ENCODE data around the gene TCTN2.

TCTN2 gene

DNA sequence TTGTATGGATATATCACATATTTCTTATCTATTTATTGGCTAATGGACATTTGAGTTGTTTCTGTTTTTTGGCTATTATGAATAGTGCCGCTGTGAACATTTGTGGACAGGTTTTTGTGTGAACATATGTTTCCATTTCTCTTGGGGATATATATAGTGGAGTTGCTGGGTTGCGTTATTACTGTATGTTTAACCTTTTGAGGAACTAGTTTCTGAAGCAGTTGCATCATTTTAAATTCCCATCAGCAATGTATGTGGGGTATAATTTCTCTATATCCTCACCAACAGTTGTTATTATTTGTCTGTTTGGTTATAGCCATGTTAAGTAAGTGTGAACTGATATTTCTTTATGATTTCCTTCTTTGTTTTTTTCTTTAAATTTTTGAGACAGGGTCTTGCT, 10.7 kb downstream of the TCTN2 start:
- no peak overlapping the region for H3K4me3 ChIP-seq
- H3K27ac ChIP-seq: no peak overlapping the region

DNA sequence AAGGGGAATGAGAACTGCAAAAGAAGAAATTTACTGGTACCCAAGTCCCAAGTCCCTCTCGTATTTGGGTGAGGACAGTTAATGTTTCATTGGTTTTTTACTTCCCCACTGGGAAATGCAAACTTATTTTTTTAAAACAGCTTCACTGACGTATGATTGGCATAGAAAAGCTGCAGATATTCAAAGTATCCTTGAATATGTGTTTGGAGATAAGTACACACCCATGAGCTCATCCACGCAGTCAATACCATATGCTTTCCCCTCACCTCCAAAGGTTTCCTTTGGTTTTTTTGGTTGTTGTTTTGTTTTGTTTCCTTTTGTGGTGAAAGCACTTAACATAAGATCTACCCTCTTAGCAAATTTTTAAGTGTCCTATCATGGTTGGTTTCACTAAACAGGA, 13.1 kb downstream of the TCTN2 start:
- Histone ChIP-seq H3K27ac (no peak overlapping the region), H3K4me3 (no peak overlapping the region)

DNA sequence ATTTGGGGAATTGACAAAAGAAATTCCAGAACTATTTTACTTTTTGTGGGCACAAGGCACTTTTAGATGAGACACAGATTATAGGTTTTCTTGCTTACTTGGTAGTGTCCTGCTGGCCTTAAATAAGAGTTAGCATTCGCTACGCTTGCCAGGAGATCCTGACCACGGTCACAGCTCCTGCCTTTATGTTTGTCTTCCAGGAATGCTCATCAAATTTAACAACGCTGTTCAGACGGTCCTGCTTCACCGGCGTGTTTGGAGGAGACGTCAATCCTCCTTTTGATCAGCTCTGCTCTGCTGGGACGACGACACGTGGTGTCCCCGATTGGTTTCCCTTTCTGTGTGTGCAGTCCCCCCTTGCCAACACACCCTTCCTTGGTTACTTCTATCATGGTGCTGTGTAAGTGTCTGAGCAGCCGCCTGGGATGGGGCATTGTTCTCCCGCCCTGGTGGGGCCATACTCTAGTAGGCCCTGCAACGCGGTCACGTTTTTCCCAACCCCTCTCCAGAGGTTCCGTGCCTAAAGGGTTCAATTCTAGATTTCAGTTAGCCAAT, 15.8 kb downstream of the TCTN2 start:
- H3K27ac ChIP-seq: no peak overlapping the region
- no peak overlapping the region for H3K4me3 ChIP-seq

DNA sequence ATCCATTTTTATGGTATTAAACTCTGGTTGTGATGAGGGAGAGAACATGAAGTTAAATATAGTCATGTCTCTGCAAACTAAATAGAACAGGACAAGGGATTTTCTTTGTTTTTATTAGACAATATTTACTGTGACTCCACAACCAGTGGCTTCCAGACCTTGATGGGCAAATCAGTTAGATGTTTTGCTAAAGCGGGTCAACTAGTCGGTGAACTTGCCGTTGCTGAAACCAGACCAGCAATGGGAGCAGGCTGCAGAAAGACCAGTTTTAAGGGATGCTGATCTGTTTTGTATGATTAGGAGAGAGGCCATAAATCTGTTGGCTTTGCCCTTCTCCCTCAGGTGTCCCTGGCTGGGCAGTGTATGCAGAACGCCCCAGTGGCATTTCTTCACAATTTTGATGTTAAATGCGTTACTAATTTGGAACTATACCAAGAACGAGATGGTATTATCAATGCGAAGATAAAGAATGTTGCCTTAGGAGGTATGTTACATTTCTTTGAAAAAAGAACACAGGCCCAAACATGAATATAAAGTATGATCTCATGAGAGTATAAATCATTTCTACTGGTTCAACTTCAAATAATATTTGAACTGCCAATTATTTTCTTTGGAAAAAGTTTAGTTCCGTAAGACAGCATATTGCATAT, 19.4 kb downstream of the TCTN2 start:
- H3K27ac ChIP-seq: no peak overlapping the region
- H3K4me3 ChIP-seq: no peak overlapping the region

DNA sequence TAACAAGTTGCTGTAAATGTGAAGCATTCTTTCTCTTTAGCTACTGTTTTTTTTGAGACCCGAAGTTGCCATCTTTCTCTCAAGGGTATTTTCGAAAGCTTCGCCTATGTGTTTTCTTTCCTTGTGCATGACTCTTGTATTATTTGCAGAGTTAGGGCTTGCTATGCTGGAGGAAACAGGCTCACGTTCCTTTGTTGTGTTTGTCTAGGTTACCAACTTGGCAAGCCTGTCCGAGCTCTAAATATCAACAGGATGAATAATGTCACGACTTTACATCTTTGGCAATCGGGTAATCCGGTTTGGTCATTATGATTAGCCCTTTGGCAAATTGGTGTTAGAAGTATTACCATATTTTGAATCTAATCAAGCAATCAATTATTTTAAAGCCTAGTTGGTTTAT, 25.3 kb downstream of the TCTN2 start:
- H3K4me3 ChIP-seq: no peak overlapping the region

DNA sequence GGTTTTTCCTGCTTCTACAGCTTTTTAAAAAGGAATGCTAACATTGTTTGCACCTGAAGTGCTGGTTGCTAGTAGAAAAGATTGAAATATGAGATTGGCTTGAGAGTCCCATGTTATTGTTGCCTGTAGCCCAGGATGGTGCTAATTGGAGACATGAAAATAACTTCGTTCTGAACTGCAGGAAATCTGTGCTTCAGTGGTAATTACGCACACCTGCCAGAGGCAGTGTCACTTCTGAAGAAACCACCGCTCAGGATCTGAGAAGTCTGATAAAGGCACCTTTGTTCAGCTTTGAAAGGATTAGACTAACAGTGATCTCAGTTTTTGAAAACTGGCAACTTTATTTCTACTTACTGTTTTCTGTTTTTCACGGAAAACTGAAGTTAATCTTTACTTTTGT, 25.7 kb downstream of the TCTN2 start:
- no peak overlapping the region for H3K27ac ChIP-seq

More for the DNA sequence above, 25.3 kb downstream of the TCTN2 start:
- no peak overlapping the region for H3K27ac ChIP-seq

DNA sequence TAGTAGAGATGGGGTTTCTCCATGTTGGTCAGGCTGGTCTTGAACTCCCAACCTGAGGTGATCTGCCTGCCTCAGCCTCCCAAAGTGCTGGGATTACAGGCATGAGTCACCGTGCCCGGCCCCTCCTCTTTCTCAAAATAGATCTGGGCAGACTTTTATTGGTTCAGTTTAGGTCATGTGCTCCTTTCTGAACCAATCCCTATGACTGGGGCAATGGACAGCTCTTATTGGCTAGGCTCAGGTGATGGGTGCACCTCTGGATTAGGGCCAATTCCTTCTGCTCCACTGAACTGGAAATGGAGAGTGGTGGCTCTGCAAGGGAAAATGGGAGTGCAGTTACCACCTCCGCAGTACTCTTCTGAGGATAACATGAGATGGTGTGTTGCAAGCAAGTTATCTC, 35.0 kb downstream of the TCTN2 start:
- Histone ChIP-seq H3K4me3 (no peak overlapping the region), H3K27ac (no peak overlapping the region)

More for the DNA sequence above, 25.7 kb downstream of the TCTN2 start:
- no peak overlapping the region for H3K4me3 ChIP-seq

DNA sequence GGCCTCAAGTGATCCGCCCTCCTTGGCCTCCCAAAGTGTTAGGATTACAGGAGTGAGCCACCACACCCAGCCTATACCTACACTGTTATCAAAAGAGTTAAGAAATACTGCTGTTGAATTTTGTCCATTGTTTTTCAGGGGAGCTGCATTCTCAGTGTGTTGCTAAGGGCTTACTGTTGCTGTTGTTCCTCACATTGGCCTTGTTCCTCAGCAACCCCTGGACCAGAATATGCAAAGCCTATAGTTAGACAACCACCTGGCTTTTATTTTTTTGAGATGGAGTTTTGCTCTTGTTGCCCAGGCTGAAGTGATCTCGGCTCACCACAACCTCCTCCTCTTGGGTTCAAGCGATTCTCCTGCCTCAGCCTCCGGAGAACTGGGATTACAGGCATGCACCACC, 36.6 kb downstream of the TCTN2 start:
- H3K27ac ChIP-seq: no peak overlapping the region
- no peak overlapping the region for H3K4me3 ChIP-seq

DNA sequence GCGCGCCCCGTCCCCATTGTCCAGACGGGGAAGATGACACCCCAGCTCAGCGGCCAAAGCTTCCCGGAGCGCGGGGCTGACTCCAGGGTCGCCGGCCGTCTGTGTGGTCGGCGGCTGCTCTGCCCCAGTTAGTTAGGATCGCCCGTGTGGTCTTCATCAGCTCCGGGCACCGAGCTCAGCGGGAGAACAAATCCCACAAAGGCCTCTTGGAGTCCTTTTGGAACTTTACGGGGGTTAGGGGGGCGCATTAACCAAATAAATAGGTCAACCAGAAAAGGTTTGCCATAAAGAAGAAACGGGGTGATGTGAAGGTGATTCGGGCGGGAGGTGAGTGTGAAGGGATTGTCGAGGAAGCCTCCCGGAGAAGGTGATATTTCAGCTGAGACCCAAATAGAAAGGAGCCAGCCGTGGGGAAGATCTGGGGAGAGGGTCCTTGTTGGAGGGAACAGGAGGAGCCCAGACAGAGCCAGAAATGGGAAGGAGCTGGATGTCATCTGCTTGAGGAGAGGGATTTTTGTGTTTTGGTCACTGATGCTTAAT, 41.9 kb downstream of the TCTN2 start:
- peak overlapping the region in 20 of 21 experiments; percentile 62 to 92 (median 86) for H3K27ac ChIP-seq
- peak overlapping the region; percentile 56 to 100 (median 98) for H3K4me3 ChIP-seq

DNA sequence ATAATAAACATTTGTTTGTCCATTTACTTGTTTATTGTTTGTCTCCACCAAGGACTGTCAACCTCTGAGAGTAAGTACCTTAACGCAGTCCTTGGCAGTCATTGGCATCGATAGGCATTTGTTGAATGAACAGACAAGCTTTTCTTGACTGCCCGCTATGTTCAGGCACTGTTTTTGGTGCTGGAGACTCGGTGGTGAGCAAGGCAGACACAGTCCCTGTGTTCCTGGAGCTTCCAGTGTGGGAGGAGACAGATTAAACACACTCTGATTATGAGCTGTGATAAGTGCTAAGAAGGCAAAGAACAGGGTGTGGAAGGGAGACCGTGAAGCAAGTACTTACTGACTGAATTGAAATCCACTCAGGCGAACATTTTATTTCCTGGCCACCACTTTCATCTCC, 42.5 kb downstream of the TCTN2 start:
- Histone ChIP-seq H3K27ac (peak overlapping the region in 14 of 21 experiments; percentile 7 to 92 (median 86)), H3K4me3 (peak overlapping the region; percentile 56 to 100 (median 98))

DNA sequence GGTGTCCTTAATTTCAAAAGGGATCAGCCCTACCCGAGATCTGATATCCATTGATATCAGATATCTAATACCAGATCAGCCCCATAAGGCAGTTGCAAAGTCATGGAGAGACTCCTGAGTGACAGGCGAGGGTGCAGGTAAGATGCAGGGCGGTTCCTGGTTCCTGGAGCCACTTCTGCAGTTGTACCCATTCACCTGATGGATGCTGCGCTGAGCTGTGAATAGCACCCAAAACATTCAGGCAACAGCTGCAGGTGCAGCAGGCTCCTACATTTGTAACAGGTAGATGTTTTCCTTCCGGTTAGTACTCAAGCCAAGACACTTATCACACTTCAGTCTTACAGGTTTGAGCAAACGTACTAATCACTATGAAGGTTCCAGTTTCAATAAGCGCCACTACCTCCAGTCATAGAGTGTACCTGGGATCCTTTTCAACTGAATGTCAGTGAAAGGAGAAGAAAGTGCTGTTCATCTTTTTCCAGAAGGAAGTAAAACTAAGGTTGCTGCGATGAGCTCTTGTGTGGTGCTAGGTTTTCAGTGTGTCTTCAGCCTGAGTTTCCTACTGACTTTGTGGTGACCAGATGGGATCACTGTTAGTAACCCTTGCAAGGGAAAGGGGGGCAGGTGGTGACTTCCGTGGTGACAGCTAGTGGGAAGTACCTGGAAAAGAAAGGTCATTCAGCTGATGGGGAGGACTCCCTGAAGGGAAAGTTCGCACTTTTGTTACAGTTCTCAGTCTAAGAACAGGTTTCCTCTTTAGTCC, 43.1 kb downstream of the TCTN2 start:
- Histone ChIP-seq H3K27ac (peak overlapping the region in 9 of 21 experiments; percentile 7 to 92 (median 77)), H3K4me3 (peak overlapping the region in 4 of 7 experiments; percentile 56 to 100 (median 99))

DNA sequence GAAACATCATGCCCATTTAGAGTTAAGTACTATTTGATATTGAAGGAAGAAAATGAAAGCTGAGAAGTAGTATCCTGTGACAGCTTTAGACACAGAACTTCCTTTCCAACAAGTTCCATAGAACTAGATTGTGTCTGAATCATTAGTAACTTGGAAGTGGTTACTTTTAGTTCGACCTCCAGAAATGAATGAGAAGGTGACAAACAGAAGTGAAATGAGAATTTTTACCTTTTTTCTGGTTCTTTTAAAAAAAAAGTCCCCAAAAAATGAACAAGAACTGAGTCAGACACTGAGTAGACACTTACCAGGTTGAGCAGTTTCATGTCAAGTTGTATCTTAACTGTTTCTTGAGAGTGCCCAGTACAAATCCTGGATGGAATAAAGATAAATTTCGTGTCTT, 44.3 kb downstream of the TCTN2 start:
- peak overlapping the region in 1 of 21 experiments; percentile 3 for H3K27ac ChIP-seq
- H3K4me3 ChIP-seq: no peak overlapping the region

DNA sequence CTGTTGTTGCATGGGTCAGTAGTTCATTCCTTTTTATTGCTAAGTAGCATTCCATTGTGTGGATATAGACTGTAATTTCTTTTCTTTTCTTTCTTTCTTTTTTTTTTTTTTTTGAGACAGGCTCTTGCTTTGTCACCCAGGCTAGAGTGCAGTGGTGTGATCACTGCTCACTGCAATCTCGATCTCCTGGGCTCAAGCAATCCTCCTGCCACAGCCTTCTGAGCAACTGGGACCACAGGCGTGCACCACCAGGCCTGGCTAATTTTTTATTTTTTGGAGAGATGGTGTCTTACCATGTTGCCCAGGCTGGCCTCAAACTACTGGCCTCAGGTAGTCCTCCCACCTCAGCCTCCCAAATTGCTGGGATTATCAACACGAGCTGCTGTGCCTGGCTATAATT, 46.4 kb downstream of the TCTN2 start:
- Histone ChIP-seq H3K27ac (no peak overlapping the region), H3K4me3 (no peak overlapping the region)

DNA sequence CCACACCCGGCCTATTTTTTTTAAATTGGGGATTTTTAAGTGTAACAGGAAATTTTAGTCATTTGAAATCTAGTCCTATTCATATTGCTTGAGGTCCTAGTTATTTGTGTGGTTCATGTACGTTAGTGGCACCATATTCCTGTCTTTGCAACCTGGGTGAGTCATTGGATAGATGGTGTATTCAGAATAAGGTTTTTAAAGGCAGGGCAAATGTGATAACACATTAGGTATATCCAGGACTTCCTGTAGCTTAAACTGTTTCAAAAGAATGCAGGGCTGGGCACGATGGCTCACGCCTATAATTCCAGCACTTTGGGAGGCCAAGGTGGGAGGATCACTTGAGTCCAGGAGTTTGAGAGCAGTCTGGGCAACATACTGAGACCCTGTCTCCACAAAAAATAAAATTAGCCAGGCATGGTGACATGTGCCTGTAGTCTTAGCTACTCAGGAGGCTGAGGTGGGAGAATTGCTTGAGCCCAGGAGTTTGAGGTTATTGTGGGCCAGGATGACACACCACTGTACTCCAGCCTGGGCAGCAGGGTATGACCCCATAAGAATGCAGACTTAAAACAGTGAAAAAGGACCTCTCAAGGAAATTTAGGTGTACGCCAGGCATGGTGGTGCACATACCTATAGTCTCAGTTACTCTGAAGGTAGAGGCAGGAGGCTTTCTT, 49.4 kb downstream of the TCTN2 start:
- Histone ChIP-seq H3K4me3 (no peak overlapping the region), H3K27ac (no peak overlapping the region)

DNA sequence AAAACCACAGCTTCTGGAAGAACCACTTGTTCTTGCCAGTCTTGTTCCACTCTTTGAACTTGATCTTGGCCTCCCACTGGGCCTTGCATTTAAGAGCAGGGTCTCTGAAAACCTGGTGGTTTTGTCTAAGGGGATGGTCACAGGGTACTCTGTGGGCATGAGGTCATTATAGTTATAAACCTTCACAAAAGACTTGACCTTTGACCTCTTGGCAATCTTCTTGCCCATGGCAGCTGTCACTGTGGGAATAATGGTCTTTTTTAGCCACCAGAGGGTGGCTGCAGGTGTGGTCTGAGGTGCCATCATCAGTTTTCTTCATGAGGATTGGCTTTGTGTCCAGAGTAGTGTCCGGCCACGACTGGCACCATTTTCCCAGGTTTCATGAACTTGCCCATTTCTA, 50.3 kb downstream of the TCTN2 start:
- no peak overlapping the region for H3K4me3 ChIP-seq
- H3K27ac ChIP-seq: no peak overlapping the region

DNA sequence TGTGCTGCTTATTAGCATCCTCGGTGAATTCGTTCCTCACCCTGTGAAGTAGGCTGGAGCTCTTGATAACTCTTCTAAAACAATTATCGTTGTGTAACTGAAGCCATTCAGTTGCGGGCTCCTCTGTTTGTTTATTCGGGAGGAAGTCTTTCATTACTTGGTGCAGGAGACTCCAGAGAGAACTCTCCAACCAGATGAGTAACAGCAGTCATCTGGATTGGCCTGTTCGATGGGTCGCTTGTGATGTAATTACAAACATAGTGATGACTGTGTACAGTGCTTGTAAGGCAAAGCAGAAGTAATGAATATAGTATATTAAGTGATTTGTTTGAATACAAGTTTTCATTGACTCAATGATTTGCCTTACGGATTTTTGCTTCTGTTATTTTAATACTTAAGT, 52.1 kb downstream of the TCTN2 start:
- Histone ChIP-seq H3K4me3 (no peak overlapping the region), H3K27ac (peak overlapping the region in 1 of 21 experiments; percentile 9)

DNA sequence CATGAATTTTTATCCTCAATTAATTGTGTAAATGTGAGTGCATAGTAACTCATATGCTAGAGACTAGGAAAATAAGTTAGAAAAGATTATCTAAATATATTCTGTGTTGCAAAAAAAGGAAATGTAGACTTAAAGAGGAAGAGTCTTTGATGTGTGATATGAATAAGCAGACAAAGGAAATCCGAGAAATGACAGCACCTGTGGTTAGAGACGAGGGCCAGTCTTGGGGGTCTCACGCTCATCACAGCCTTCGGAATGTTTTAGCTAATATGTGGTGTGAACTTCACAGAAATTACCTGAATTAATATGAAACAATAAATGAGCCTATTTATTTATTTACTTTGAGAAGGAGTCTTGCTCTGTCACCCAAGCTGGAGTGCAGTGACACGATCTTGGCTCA, 52.9 kb downstream of the TCTN2 start:
- no peak overlapping the region for H3K4me3 ChIP-seq
- H3K27ac ChIP-seq: no peak overlapping the region

DNA sequence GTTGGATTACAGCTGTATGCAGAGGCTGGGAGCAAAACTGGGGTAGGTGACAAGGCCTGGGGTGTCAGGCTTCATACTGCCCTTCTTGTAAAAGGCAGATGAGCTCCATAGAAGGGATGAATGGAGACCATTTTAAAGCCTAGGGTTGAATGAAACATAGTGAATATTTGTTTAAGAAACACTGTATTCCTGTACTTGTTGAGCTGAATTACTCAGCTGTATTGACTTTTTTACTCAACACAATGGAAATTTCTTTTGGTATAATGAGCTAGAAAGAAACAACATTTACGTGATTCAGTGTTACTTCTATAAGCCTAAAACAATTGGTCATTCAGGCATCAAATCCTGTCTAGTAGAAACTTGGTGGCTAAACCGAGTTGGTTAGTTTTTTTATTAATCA, 55.3 kb downstream of the TCTN2 start:
- H3K4me3 ChIP-seq: no peak overlapping the region
- H3K27ac ChIP-seq: no peak overlapping the region

DNA sequence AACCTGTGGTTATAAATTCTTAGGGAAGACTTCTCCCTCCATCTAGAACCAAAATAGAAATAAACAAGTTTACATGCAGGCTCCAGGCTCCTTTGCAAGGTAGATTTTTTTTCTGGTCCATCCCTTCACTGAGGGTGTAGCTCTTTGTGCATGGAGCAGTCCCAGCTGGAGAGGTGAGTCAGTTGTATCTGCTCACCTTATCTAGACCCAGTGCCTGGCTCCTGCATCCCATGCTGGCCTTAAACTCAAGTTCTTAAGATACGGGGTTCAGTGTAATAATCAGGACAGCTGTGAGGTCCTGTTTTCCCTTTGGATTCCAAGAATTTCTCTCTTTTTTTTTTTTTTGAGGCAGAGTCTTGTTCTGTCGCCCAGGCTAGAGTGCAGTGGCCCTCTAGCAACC, 56.0 kb downstream of the TCTN2 start:
- Histone ChIP-seq H3K4me3 (no peak overlapping the region), H3K27ac (no peak overlapping the region)

DNA sequence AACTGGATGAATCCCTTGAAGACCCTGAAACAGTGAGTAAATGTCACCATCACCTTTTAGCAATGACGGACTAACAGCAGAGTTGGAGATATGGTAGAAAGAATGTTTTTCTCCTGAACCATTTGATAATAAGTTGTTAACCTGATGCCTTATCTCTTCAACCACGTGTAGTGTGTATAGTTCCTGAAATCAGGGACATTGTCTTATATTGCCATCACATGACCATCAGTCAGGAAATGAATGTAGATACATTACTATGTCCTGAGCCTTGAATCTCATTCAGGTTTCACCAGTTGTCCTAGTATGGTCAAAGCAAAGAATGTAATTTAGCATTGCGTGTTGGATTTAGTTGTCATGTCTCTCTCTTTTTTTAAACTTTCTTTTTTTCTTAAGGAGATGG, 57.0 kb downstream of the TCTN2 start:
- no peak overlapping the region for H3K27ac ChIP-seq
- H3K4me3 ChIP-seq: no peak overlapping the region
